ENCODE measurements around the gene CCL18.

Gene CCL18

DNA sequence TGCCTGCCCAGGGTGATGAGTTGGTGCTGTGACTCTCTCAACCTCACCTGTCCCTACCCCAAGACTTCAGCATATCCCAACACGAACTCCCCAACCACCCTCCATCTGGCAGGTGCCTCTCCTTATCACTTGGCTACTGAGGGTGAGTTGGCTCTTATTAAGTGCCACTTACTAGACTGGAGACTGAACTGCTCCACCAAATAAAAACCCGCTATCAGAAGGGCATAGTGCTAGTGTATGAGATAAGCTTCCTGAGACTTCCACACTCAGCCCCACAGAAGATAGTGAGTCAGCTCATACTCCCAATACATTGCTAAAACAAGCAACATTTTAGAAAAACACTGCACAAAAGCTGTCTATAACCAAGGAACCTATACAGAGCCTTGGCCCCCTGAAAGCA is 16.0 kb upstream of the CCL18 start:
- ATAC-seq (ENCODE audit: insufficient read depth, low read depth), result no peak
- H2AFZ ChIP-seq (ENCODE audit: low read depth, low read length), result no peak overlapping the region
- TF ChIP-seq, protein P1, sequence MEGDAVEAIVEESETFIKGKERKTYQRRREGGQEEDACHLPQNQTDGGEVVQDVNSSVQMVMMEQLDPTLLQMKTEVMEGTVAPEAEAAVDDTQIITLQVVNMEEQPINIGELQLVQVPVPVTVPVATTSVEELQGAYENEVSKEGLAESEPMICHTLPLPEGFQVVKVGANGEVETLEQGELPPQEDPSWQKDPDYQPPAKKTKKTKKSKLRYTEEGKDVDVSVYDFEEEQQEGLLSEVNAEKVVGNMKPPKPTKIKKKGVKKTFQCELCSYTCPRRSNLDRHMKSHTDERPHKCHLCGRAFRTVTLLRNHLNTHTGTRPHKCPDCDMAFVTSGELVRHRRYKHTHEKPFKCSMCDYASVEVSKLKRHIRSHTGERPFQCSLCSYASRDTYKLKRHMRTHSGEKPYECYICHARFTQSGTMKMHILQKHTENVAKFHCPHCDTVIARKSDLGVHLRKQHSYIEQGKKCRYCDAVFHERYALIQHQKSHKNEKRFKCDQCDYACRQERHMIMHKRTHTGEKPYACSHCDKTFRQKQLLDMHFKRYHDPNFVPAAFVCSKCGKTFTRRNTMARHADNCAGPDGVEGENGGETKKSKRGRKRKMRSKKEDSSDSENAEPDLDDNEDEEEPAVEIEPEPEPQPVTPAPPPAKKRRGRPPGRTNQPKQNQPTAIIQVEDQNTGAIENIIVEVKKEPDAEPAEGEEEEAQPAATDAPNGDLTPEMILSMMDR (IDR thresholded peaks at IDR 0.05; ENCODE audit: borderline replicate concordance, extremely low read depth, low read length, poor library complexity, severe bottlenecking), result no peak
- no peak for TF ChIP-seq EZH2 (IDR thresholded peaks at IDR 0.05; ENCODE audit: borderline replicate concordance, low read depth, low read length, severe bottlenecking)
- H3K27ac ChIP-seq (ENCODE audit: low read length), result no peak overlapping the region
- H4K20me1 ChIP-seq (ENCODE audit: insufficient read depth, low read length), result no peaks in the 10 kb centered on the region
- no peak overlapping the region for H3K9ac ChIP-seq (ENCODE audit: low read depth, low read length)
- no peak for DNase-seq
- H3K4me3 ChIP-seq (ENCODE audit: low read depth in 1 of 2, low read length in 2 of 2), result no peak overlapping the region
- H3K27me3 ChIP-seq (ENCODE audit: insufficient read depth, low read length, poor library complexity), result no peaks in the 10 kb centered on the region
- H3K79me2 ChIP-seq (ENCODE audit: insufficient read depth, low read length), result no peaks in the 10 kb centered on the region
- H3K4me1 ChIP-seq (ENCODE audit: insufficient read depth, low read length), result no peaks in the 10 kb centered on the region
- no peak overlapping the region for H3K4me2 ChIP-seq (ENCODE audit: insufficient read depth, low read length)
- H3K36me3 ChIP-seq (ENCODE audit: insufficient read depth, low read length), result no peaks in the 10 kb centered on the region
- H3K9me3 ChIP-seq (ENCODE audit: insufficient read depth, low read length, severe bottlenecking), result peaks cover 17% of the 10 kb centered on the region

DNA sequence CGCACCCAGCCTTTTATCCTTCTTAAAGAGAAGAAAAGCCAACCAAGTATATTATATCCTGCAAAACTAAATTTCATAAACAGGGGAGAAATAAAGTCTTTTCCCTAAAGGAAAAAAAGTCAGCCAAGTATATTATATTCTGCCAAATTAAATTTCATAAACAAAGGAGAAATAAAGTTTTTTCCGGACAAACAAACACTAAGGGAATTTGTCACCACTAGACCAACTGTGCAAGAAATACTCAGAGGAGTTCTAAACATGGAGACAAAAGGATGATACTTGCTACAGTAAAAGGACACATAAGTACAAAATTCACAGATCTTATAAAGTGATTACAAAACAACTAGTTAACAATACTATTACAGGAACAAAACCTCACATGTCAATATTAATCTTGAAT is 14.4 kb upstream of the CCL18 start:
- Histone ChIP-seq H3K4me1 (ENCODE audit: insufficient read depth, low read length) (no peaks in the 10 kb centered on the region), H3K27me3 (ENCODE audit: insufficient read depth, low read length, poor library complexity) (no peaks in the 10 kb centered on the region), H3K9me3 (ENCODE audit: insufficient read depth, low read length, severe bottlenecking) (peaks cover 17% of the 10 kb centered on the region), H3K4me2 (ENCODE audit: insufficient read depth, low read length) (no peak overlapping the region), H3K79me2 (ENCODE audit: insufficient read depth, low read length) (no peaks in the 10 kb centered on the region), H4K20me1 (ENCODE audit: insufficient read depth, low read length) (no peaks in the 10 kb centered on the region), H3K36me3 (ENCODE audit: insufficient read depth, low read length) (no peaks in the 10 kb centered on the region), H3K4me3 (ENCODE audit: low read depth in 1 of 2, low read length in 2 of 2) (no peak overlapping the region), H2AFZ (ENCODE audit: low read depth, low read length) (no peak overlapping the region), H3K9ac (ENCODE audit: low read depth, low read length) (no peak overlapping the region), H3K27ac (ENCODE audit: low read length) (no peak overlapping the region)
- DNase-seq (no peak), ATAC-seq (ENCODE audit: insufficient read depth, low read depth) (no peak)
- TF ChIP-seq, protein P1 (IDR thresholded peaks at IDR 0.05; ENCODE audit: borderline replicate concordance, extremely low read depth, low read length, poor library complexity, severe bottlenecking), result no peak
- TF ChIP-seq EZH2 (IDR thresholded peaks at IDR 0.05; ENCODE audit: borderline replicate concordance, low read depth, low read length, severe bottlenecking), result no peak

DNA sequence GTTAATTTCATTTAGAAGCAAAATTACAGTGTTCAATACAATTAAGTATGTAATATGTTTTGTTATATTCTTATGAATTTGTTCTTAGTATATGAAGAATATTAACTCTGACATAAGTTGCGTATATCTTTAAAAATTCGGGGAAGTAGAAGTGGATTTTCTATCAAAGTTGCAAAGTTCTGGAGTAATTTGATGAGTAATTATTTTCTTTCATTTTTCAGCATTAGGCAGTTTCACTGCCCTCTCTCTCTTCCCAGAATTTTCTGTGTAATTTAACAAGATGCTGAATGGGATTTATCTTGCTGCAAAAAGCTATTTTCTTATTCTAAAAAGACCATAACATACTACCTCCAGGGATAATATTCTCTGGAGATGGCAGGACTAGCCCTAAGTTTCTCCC is 8.9 kb upstream of the CCL18 start:
- DNase-seq (no peak), ATAC-seq (ENCODE audit: insufficient read depth, low read depth) (no peak)
- Histone ChIP-seq H3K9ac (ENCODE audit: low read depth, low read length) (no peak overlapping the region), H3K4me2 (ENCODE audit: insufficient read depth, low read length) (no peak overlapping the region), H3K79me2 (ENCODE audit: insufficient read depth, low read length) (no peaks in the 10 kb centered on the region), H3K4me3 (ENCODE audit: low read depth in 1 of 2, low read length in 2 of 2) (no peak overlapping the region), H3K9me3 (ENCODE audit: insufficient read depth, low read length, severe bottlenecking) (peaks cover under 1% of the 10 kb centered on the region), H3K4me1 (ENCODE audit: insufficient read depth, low read length) (no peaks in the 10 kb centered on the region), H2AFZ (ENCODE audit: low read depth, low read length) (no peak overlapping the region), H3K27ac (ENCODE audit: low read length) (no peak overlapping the region), H3K36me3 (ENCODE audit: insufficient read depth, low read length) (no peaks in the 10 kb centered on the region), H3K27me3 (ENCODE audit: insufficient read depth, low read length, poor library complexity) (no peaks in the 10 kb centered on the region), H4K20me1 (ENCODE audit: insufficient read depth, low read length) (no peaks in the 10 kb centered on the region)
- no peak for TF ChIP-seq EZH2 (IDR thresholded peaks at IDR 0.05; ENCODE audit: borderline replicate concordance, low read depth, low read length, severe bottlenecking)
- TF ChIP-seq, protein P1 (IDR thresholded peaks at IDR 0.05; ENCODE audit: borderline replicate concordance, extremely low read depth, low read length, poor library complexity, severe bottlenecking), result no peak

All from DND-41 (cell line).